ENCODE results near the gene ARHGAP5.

GRCh38 chr14:32200368-32201192, 123.5 kb downstream of the ARHGAP5 start:
- TF ChIP-seq POLR2AphosphoS5 (IDR thresholded peaks at IDR 0.05; ENCODE audit: low read depth, low read length) (no peak), POLR2A (IDR thresholded peaks at IDR 0.05; ENCODE audit: low read depth, low read length) (no peak)

All from GM12892 (cell line).